ENCODE data around the gene TDRD10.
"Not testable (repeated sequence)": the region's sequence is repeated elsewhere in the genome, so short reads cannot be mapped to it uniquely, and the experiment has no call there.

Gene TDRD10

GRCh38 chr1:154521695-154522094 is 19.7 kb downstream of the TDRD10 start:
- WGBS (ENCODE audit: insufficient coverage) = 94% methylated on average over 3 of the region's 3 CpGs
- CTCF ChIA-PET = interaction anchor here (1.0 to 2.5 kb wide), 2 partner anchors 25 to 54 kb away, joined by 3 to 9 read pairs; no protein-coding TSS in a partner anchor

GRCh38 chr1:154524881-154525280 is 22.9 kb downstream of the TDRD10 start:
- H3K36me3 ChIP-seq (ENCODE audit: control insufficient read depth in 4 of 4, insufficient read depth in 4 of 4, low read length in 3 of 4) = no peaks in the 10 kb centered on the region
- no peaks in the 10 kb centered on the region for H3K27me3 ChIP-seq (replicated peaks in 2 of 5; ENCODE audit: control insufficient read depth in 4 of 5, insufficient read depth in 5 of 5, low read length in 4 of 5)
- H3K4me3 ChIP-seq (ENCODE audit: control insufficient read depth in 1 of 7, extremely low read depth in 1 of 7, insufficient read depth in 4 of 7, low read depth in 2 of 7, low read length in 6 of 7) = no peak overlapping the region
- H3K9me3 ChIP-seq (ENCODE audit: control extremely low read depth in 1 of 5, control insufficient read depth in 4 of 5, insufficient read depth in 2 of 5, low read depth in 1 of 5, low read length in 4 of 5) = no peaks in the 10 kb centered on the region
- no peak overlapping the region for H3K27ac ChIP-seq (ENCODE audit: insufficient read depth in 1 of 2, low read depth in 1 of 2, low read length in 2 of 2, poor library complexity in 1 of 2, severe bottlenecking in 2 of 2)
- H3K4me1 ChIP-seq (ENCODE audit: control extremely low read depth in 1 of 4, control insufficient read depth in 4 of 4, insufficient read depth in 4 of 4, low read length in 3 of 4) = peaks cover 0 to 5% (median 0%) of the 10 kb centered on the region in 4 experiments
- ChIA-PET CTCF (interaction anchor here (1.0 kb wide), 1 partner anchor 17 kb away, joined by 3 read pairs; no protein-coding TSS in a partner anchor), POLR2A (no interaction called here)
- DNase-seq = peak in 1 of 3 donors; percentile 10

More at GRCh38 chr1:154521695-154522094, 19.7 kb downstream of the TDRD10 start:
- Histone ChIP-seq H3K4me3 (ENCODE audit: control insufficient read depth in 1 of 7, extremely low read depth in 1 of 7, insufficient read depth in 4 of 7, low read depth in 2 of 7, low read length in 6 of 7) (no peak overlapping the region), H3K27ac (ENCODE audit: insufficient read depth in 1 of 2, low read depth in 1 of 2, low read length in 2 of 2, poor library complexity in 1 of 2, severe bottlenecking in 2 of 2) (no peak overlapping the region), H3K27me3 (replicated peaks in 2 of 5; ENCODE audit: control insufficient read depth in 4 of 5, insufficient read depth in 5 of 5, low read length in 4 of 5) (no peaks in the 10 kb centered on the region), H3K36me3 (ENCODE audit: control insufficient read depth in 4 of 4, insufficient read depth in 4 of 4, low read length in 3 of 4) (no peaks in the 10 kb centered on the region), H3K4me1 (ENCODE audit: control extremely low read depth in 1 of 4, control insufficient read depth in 4 of 4, insufficient read depth in 4 of 4, low read length in 3 of 4) (peaks cover 0 to 5% (median 0%) of the 10 kb centered on the region in 4 experiments), H3K9me3 (ENCODE audit: control extremely low read depth in 1 of 5, control insufficient read depth in 4 of 5, insufficient read depth in 2 of 5, low read depth in 1 of 5, low read length in 4 of 5) (no peaks in the 10 kb centered on the region)
- no peak for DNase-seq
- POLR2A ChIA-PET = no interaction called here

GRCh38 chr1:154527192-154527591 is 25.2 kb downstream of the TDRD10 start:
- WGBS (ENCODE audit: insufficient coverage) = 96% methylated on average over 5 of the region's 6 CpGs
- POLR2A ChIA-PET = no interaction called here
- H3K36me3 ChIP-seq (ENCODE audit: control insufficient read depth in 4 of 4, insufficient read depth in 4 of 4, low read length in 3 of 4) = no peaks in the 10 kb centered on the region

GRCh38 chr1:154529308-154529707 is 27.3 kb downstream of the TDRD10 start:
- 92% methylated on average over 2 of the region's 6 CpGs for WGBS (ENCODE audit: insufficient coverage)
- Histone ChIP-seq H3K9me3 (ENCODE audit: control extremely low read depth in 1 of 5, control insufficient read depth in 4 of 5, insufficient read depth in 2 of 5, low read depth in 1 of 5, low read length in 4 of 5) (no peaks in the 10 kb centered on the region), H3K4me3 (ENCODE audit: control insufficient read depth in 1 of 7, extremely low read depth in 1 of 7, insufficient read depth in 4 of 7, low read depth in 2 of 7, low read length in 6 of 7) (no peak overlapping the region), H3K27ac (ENCODE audit: insufficient read depth in 1 of 2, low read depth in 1 of 2, low read length in 2 of 2, poor library complexity in 1 of 2, severe bottlenecking in 2 of 2) (no peak overlapping the region), H3K27me3 (replicated peaks in 2 of 5; ENCODE audit: control insufficient read depth in 4 of 5, insufficient read depth in 5 of 5, low read length in 4 of 5) (no peaks in the 10 kb centered on the region), H3K36me3 (ENCODE audit: control insufficient read depth in 4 of 4, insufficient read depth in 4 of 4, low read length in 3 of 4) (no peaks in the 10 kb centered on the region), H3K4me1 (ENCODE audit: control extremely low read depth in 1 of 4, control insufficient read depth in 4 of 4, insufficient read depth in 4 of 4, low read length in 3 of 4) (peaks cover 0 to 5% (median 0%) of the 10 kb centered on the region in 4 experiments)
- CTCF ChIA-PET = no interaction called here
- POLR2A ChIA-PET = no interaction called here
- no peak for DNase-seq

More at GRCh38 chr1:154527192-154527591, 25.2 kb downstream of the TDRD10 start:
- CTCF ChIA-PET = no interaction called here
- Histone ChIP-seq H3K4me1 (ENCODE audit: control extremely low read depth in 1 of 4, control insufficient read depth in 4 of 4, insufficient read depth in 4 of 4, low read length in 3 of 4) (peaks cover 0 to 5% (median 0%) of the 10 kb centered on the region in 4 experiments), H3K27me3 (replicated peaks in 2 of 5; ENCODE audit: control insufficient read depth in 4 of 5, insufficient read depth in 5 of 5, low read length in 4 of 5) (no peaks in the 10 kb centered on the region), H3K27ac (ENCODE audit: insufficient read depth in 1 of 2, low read depth in 1 of 2, low read length in 2 of 2, poor library complexity in 1 of 2, severe bottlenecking in 2 of 2) (no peak overlapping the region), H3K9me3 (ENCODE audit: control extremely low read depth in 1 of 5, control insufficient read depth in 4 of 5, insufficient read depth in 2 of 5, low read depth in 1 of 5, low read length in 4 of 5) (no peaks in the 10 kb centered on the region), H3K4me3 (ENCODE audit: control insufficient read depth in 1 of 7, extremely low read depth in 1 of 7, insufficient read depth in 4 of 7, low read depth in 2 of 7, low read length in 6 of 7) (no peak overlapping the region)
- no peak for DNase-seq

GRCh38 chr1:154531950-154532349 is 29.9 kb downstream of the TDRD10 start:
- H3K9me3 ChIP-seq (ENCODE audit: control extremely low read depth in 1 of 5, control insufficient read depth in 4 of 5, insufficient read depth in 2 of 5, low read depth in 1 of 5, low read length in 4 of 5); H3K27me3 ChIP-seq (replicated peaks in 2 of 5; ENCODE audit: control insufficient read depth in 4 of 5, insufficient read depth in 5 of 5, low read length in 4 of 5); POLR2A ChIA-PET; H3K36me3 ChIP-seq (ENCODE audit: control insufficient read depth in 4 of 4, insufficient read depth in 4 of 4, low read length in 3 of 4); H3K27ac ChIP-seq (ENCODE audit: insufficient read depth in 1 of 2, low read depth in 1 of 2, low read length in 2 of 2, poor library complexity in 1 of 2, severe bottlenecking in 2 of 2); H3K4me3 ChIP-seq (ENCODE audit: control insufficient read depth in 1 of 7, extremely low read depth in 1 of 7, insufficient read depth in 4 of 7, low read depth in 2 of 7, low read length in 6 of 7); H3K4me1 ChIP-seq (ENCODE audit: control extremely low read depth in 1 of 4, control insufficient read depth in 4 of 4, insufficient read depth in 4 of 4, low read length in 3 of 4); DNase-seq: not testable (repeated sequence)
- CTCF ChIA-PET = interaction anchor here (1.1 kb wide), 1 partner anchor 52 kb away, joined by 3 read pairs; no protein-coding TSS in a partner anchor
- 96% methylated on average over 12 of the region's 13 CpGs for WGBS (ENCODE audit: insufficient coverage)

- H3K27me3 ChIP-seq (replicated peaks in 2 of 5; ENCODE audit: control insufficient read depth in 4 of 5, insufficient read depth in 5 of 5, low read length in 4 of 5) = no peaks in the 10 kb centered on the region
- H3K27ac ChIP-seq (ENCODE audit: insufficient read depth in 1 of 2, low read depth in 1 of 2, low read length in 2 of 2, poor library complexity in 1 of 2, severe bottlenecking in 2 of 2) = no peak overlapping the region
- ChIA-PET CTCF (interaction anchor here (1.4 to 2.1 kb wide), 2 partner anchors 9 to 53 kb away, joined by 4 to 6 read pairs; no protein-coding TSS in a partner anchor), POLR2A (interaction anchor here (0.7 kb wide), 1 partner anchor 207 kb away, joined by 3 read pairs; no protein-coding TSS in a partner anchor)
- no peaks in the 10 kb centered on the region for H3K4me1 ChIP-seq (ENCODE audit: control extremely low read depth in 1 of 4, control insufficient read depth in 4 of 4, insufficient read depth in 4 of 4, low read length in 3 of 4)
- H3K4me3 ChIP-seq (ENCODE audit: control insufficient read depth in 1 of 7, extremely low read depth in 1 of 7, insufficient read depth in 4 of 7, low read depth in 2 of 7, low read length in 6 of 7) = no peak overlapping the region
- no peaks in the 10 kb centered on the region for H3K36me3 ChIP-seq (ENCODE audit: control insufficient read depth in 4 of 4, insufficient read depth in 4 of 4, low read length in 3 of 4)
- 88% methylated on average over 8 of the region's 11 CpGs for WGBS (ENCODE audit: insufficient coverage)
- no peaks in the 10 kb centered on the region for H3K9me3 ChIP-seq (ENCODE audit: control extremely low read depth in 1 of 5, control insufficient read depth in 4 of 5, insufficient read depth in 2 of 5, low read depth in 1 of 5, low read length in 4 of 5)
- no peak for DNase-seq
Measured at GRCh38 chr1:154533952-154534844, 32.2 kb downstream of the TDRD10 start.

GRCh38 chr1:154536570-154536969 is 34.6 kb downstream of the TDRD10 start:
- Histone ChIP-seq H3K27ac (ENCODE audit: insufficient read depth in 1 of 2, low read depth in 1 of 2, low read length in 2 of 2, poor library complexity in 1 of 2, severe bottlenecking in 2 of 2) (no peak overlapping the region), H3K36me3 (ENCODE audit: control insufficient read depth in 4 of 4, insufficient read depth in 4 of 4, low read length in 3 of 4) (no peaks in the 10 kb centered on the region), H3K4me1 (ENCODE audit: control extremely low read depth in 1 of 4, control insufficient read depth in 4 of 4, insufficient read depth in 4 of 4, low read length in 3 of 4) (no peaks in the 10 kb centered on the region), H3K9me3 (ENCODE audit: control extremely low read depth in 1 of 5, control insufficient read depth in 4 of 5, insufficient read depth in 2 of 5, low read depth in 1 of 5, low read length in 4 of 5) (no peaks in the 10 kb centered on the region), H3K27me3 (replicated peaks in 2 of 5; ENCODE audit: control insufficient read depth in 4 of 5, insufficient read depth in 5 of 5, low read length in 4 of 5) (peaks cover 0 to 1% (median 0%) of the 10 kb centered on the region in 5 experiments), H3K4me3 (ENCODE audit: control insufficient read depth in 1 of 7, extremely low read depth in 1 of 7, insufficient read depth in 4 of 7, low read depth in 2 of 7, low read length in 6 of 7) (no peak overlapping the region)
- ChIA-PET POLR2A (no interaction called here), CTCF (interaction anchor here (1.6 to 2.1 kb wide), 2 partner anchors 55 to 56 kb away, joined by 3 to 6 read pairs; no protein-coding TSS in a partner anchor)
- no peak for DNase-seq
- 96% methylated on average over 7 of the region's 7 CpGs for whole genome bisulfite sequencing (ENCODE audit: insufficient coverage)

All from common myeloid progenitor, CD34-positive (primary cell).